Activated T-cell treated with anti-CD3 and anti-CD28 coated beads, Interleukin-2, amount 50 U/mL, for 48 hours (primary cell): ENCODE results near the gene CYSTM1.

Experiments used
- DNase-seq, 2 experiments: peaks; one replicate each; pipeline ENCODE4 v3.0.0-alpha.2; 2020

CYSTM1 gene

DNA sequence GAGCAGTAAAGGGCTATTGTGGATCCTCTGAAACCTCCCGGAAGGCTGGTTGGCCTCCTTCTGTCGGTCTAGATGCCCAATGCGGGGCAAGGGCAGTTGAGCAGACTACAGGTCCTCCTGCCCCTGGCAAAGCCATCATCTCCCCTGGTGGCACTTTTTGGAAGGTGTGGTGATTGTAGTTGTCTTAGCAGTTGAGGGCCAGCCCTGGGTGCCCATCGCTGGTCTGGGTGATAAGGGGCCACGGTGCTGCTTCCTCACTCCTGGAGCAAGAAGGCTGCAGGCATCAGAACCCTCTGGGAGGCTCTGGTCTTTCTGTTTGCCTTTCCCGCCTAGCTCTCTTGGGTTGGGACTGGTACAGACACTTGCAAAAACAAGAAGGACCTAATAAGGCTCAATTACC, 63.8 kb downstream of the CYSTM1 start:
- no peak for DNase-seq

GRCh38 chr5:140239461-140239860, 64.5 kb downstream of the CYSTM1 start:
- DNase-seq = no peak

GRCh38 chr5:140239939-140240700, 65.1 kb downstream of the CYSTM1 start:
- peak; percentile 71 to 78 for DNase-seq

DNA sequence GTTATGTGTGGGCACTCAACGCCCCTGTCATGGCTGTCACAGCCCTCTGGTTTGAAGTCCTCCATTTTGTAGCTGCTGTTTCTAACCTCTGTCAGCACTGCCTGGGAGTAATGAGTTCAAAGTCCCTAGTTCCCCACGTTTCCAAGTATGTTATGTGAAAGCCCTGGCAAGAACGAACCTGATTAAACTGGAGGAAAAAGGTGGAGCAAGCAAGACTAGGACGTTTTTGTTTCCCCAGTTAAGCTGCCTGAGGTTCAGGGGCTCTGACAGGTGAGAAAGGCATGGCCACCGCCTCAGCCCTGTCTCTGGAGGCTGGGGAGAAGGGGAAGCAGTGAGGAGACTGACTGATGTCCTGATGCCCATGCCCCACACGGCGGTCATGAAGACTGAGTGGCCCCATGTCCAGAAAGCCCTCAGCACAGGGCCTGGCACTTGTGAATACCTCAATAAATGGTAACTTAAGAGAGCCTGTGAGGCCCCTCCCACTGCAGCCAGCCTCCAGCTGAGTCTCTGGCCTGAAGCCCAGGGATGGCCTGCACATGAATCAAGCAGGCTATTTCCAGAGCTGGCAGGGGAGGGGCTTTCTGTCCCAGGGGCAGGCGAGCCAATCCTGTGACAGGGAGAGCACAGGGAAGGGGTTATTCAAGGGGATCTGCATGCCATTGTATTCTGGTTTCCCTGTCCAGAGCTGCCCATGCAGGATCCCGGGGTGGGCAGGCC, 66.2 kb downstream of the CYSTM1 start:
- no peak for DNase-seq

DNA sequence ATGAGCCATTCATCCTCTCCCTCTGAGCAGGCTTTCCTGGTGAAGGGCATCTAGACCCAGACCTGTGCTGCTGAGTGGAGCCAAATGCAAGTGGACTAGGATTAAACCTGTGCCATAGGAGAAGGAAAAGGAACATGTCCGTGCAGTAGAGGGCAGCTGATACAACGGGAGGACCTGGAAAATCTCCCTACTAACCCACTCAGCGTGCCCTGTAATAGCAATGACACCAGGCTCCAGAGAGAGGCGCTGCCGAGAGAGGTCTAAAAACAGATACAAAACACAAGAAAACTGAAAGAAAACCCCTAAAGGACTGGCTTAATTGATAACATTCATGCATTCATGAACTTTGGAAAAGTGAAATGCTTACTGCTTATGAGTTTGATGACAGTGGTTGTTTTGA, 67.1 kb downstream of the CYSTM1 start:
- no peak for DNase-seq

- no peak for DNase-seq
These were observed 68.0 kb downstream of the CYSTM1 start for GRCh38 chr5:140242890-140243585.

DNA sequence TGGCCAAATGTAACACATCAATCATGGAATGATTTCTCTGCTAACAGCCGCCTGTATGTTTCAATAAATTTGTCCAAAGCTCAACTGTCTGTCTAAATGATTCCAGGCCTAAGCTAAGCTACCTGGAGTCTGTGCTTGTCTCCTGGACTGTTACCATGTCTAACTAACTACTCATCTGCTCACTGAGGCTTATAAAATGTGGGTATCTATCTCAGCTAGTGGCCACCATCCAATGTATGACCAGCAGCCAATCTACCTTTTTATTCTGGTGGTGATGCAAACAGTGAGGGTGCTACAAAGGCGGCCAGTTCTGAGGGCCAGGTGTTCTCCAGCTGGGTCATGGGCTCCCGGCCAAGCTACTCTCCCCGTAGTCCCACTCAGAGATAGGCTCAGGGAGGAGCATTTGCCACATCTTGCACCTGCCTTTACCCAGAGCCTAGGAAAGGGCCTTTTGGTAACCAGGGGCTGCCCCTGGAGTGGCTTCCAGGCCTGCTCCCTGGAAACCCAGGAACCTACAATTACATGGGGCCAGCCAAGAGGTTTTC, 68.8 kb downstream of the CYSTM1 start:
- DNase-seq = no peak

DNA sequence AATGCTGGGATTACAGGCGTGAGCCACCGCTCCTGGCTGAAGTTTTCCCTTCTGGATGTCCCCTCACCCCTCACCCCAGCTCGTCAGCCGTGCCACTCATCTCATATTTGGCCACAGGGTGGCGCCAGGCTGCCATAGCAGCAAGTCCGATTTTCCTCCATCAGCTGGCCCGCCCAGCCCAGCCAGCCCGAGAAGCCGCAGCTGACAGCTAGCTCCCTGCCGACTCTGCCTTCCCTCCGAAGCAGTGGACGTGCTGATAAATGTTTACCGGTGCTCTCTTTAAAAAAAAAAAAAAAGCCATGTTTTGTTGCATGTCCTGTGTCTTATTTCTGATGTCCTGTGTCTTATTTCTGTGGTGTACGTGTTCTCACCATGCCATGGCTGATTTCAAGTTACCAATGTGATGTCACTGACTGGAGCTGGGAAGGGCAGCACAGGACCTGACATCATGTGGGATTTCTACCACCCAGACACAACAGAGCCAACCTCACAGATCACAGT, 69.6 kb downstream of the CYSTM1 start:
- peak; percentile 88 to 89 for DNase-seq

DNA sequence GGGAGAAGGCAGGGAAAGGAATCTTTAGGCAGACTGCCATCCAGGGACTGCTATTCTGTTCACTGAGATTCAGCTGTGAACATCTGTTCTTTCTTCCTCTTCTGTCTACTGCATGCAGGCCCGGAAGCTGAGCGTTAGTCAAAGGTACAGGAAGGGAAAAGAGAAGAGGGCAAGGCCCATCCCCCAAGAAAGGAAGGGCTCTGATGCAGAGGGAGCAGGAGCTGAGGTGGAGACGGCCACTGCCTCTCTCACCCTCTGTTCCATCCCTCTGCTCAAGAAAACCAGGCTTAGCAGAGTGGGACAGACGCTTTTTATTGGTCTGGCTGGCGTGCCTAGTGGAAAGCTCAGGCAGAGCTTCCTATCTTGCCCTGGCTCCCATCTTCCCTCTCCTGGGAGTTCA, 70.4 kb downstream of the CYSTM1 start:
- no peak for DNase-seq

DNA sequence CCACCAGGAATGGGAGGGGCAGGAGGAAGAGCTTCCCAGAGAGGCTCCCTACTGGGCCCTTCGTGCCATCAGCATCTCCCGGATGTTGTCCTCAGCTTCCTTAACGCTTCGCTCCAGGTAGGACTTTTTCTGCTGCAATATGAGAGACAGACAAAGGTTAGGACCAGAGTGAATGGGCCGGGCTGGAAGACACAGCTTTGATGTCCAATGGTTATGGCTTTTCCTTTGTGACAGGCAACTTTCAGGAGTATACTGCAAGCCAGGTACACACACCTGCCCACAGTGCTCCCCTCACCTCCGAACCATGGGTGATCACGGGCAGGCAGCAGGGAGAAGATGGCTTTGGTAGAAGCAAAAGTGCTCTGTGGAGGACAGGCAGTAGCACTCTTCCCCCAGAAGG, 70.9 kb downstream of the CYSTM1 start:
- no peak for DNase-seq

DNA sequence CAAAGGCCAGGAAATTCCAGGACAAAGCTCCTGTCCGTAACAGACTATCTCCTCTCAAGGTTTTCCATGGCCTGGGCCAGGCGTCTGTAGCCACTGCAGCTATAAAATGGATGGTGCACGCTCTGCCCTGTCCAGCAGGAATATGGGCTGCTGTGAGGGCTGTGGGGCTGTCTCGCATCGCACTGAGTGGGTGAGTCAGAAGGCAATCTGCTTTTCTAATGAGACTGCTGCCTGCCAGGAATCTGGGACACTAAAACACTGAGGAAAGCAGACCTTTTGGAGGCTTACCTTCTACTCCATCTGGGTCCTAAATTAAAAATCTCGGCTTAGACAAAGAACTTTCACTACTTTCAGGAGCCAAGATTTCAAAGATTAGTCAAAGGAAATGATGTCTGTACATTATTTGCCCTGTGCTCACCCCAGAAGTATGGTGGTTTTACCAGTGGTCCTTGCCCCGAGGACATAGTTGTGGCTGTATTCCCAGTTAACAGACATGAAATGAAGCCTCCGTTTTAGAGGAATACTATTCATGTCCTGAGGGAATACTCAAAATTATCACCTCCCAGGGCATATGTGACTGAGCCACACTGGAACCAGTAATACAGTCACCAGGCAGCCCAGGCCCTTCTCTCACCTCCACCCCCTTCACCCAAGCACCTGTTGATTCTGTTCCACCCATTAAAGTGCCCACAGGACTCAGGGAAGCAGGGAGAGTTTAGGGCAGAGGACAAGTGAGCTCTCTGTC, 71.6 kb downstream of the CYSTM1 start:
- DNase-seq = no peak

- DNase-seq = no peak
These were observed 73.4 kb downstream of the CYSTM1 start for GRCh38 chr5:140248414-140248813.

DNA sequence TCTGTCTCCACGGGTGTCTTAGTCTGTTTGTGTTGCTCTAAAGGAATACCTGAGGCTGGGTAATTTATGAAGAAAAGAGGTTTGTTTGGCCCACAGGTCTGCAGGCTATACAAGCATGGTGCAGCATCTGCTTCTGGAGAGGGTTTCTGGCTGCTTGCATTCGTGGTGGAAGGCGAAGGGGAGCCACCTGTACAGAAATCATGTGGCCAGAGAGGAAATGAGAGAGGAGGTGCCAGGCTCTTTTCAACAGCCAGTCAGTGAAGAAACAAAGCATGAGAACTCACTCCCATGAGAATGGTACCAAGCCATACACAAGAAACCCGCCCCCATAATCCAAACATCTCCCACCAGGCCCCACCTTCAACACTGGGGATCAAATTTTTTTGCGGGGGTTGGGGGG, 74.5 kb downstream of the CYSTM1 start:
- no peak for DNase-seq

DNA sequence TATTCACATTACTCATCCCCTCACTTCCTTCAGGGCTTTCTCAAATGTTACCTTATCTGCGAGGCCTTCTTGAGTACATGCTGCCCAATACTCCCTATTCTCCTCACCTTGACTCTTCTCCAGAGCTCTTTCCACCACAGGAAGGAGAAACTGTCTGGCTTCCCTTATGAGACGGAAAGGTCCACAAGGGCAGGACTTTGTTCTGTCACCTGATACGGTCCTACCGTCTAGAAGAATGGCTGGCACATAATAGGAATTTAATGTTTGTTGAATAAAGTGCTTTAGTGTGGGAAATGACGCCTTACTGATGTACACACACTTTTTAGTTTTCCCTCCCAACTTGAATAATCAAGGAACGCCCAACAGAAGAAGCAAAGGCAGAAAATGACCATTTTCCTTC, 75.4 kb downstream of the CYSTM1 start:
- no peak for DNase-seq

- peak; percentile 78 to 81 for DNase-seq
These were observed 76.6 kb downstream of the CYSTM1 start for GRCh38 chr5:140251527-140251973.

- no peak for DNase-seq
These were observed 77.6 kb downstream of the CYSTM1 start for GRCh38 chr5:140252470-140253126.

- no peak for DNase-seq
These were observed 79.0 kb downstream of the CYSTM1 start for GRCh38 chr5:140253985-140254384.

GRCh38 chr5:140255460-140256157, 80.6 kb downstream of the CYSTM1 start:
- DNase-seq = no peak

DNA sequence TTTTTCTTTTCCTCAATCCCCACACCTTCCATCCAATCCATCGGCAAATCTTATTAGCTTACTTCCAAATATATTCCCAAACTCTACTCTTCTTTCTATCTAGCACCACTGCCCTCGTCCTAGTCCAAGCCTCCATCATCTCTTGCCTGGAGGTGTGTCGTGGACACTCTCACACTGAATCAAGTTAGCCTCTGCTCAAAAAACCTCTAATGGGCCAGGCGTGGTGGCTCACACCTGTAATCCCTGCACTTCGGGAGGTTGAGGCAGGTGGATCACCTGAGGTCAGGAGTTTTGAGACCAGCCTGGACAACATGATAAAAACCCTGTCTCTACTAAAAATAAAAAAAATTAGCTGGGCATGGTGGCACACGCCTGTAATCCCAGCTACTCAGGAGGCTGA, 81.7 kb downstream of the CYSTM1 start:
- DNase-seq = no peak

DNA sequence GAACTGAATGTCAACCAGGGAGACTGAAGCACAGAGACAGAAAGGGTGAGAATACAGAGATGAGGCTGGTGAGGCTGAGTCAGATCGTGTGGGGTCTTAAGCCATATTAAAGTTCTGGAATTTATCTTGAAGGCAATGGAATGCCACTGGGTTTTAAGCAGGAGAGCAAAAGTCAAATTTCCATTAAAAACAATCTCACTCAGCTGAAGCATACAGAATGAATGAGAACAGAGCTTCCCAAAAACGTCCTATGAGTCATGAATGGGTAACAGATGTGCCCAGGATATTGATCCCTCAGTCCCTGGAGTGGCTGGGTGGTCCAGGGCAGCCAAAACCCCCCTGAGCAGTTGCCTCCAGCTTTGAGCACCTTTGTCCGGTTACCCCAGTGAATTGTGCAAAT, 83.0 kb downstream of the CYSTM1 start:
- DNase-seq = no peak

- DNase-seq = no peak
These were observed 83.9 kb downstream of the CYSTM1 start for GRCh38 chr5:140258873-140259272.
